NCI-H2171 (cell line): ENCODE measurements around the gene POLR1F.
"Not testable (repeated sequence)": the region's sequence is repeated elsewhere in the genome, so short reads cannot be mapped to it uniquely, and the experiment has no call there.

Experiments
- DNase-seq: peaks from one replicate; lab custom pipeline; 2025; lab: John Stamatoyannopoulos, UW

POLR1F gene

GRCh38 chr7:19708397-19709248 is at the start of gene POLR1F:
POLR1F (minus strand) TSS chr7:19709037; CDS start chr7:19709016, 21 bp downstream.
- DNase-seq: peak; percentile 88

- no peak for DNase-seq
These were observed 45.8 kb upstream of the POLR1F start for GRCh38 chr7:19754521-19755116.

GRCh38 chr7:19752020-19752419 is 43.2 kb upstream of the POLR1F start:
- no peak for DNase-seq

- DNase-seq: no peak
These were observed 40.8 kb upstream of the POLR1F start for GRCh38 chr7:19749658-19750057.

- peak; percentile 2 for DNase-seq
These were observed 39.0 kb upstream of the POLR1F start for GRCh38 chr7:19747740-19748339.

GRCh38 chr7:19744075-19744474 is 35.2 kb upstream of the POLR1F start:
- DNase-seq: no peak

- no peak for DNase-seq
These were observed 19.9 kb upstream of the POLR1F start for GRCh38 chr7:19728716-19729115.

- DNase-seq: no peak
These were observed 16.9 kb upstream of the POLR1F start for GRCh38 chr7:19725770-19726169.

GRCh38 chr7:19715499-19715898 is 6.7 kb upstream of the POLR1F start:
- no peak for DNase-seq

GRCh38 chr7:19713676-19714075 is 4.8 kb upstream of the POLR1F start:
- DNase-seq: no peak

- no peak for DNase-seq
These were observed 377 bp upstream of the POLR1F start for GRCh38 chr7:19709249-19709578.

- no peak for DNase-seq
These were observed 1.6 kb downstream of the POLR1F start for GRCh38 chr7:19707240-19707639.

GRCh38 chr7:19705663-19706062 is 3.2 kb downstream of the POLR1F start:
- DNase-seq: no peak

GRCh38 chr7:19701471-19701870 is 7.4 kb downstream of the POLR1F start:
- no peak for DNase-seq

GRCh38 chr7:19700936-19701335 is 7.9 kb downstream of the POLR1F start:
- DNase-seq: no peak

- no peak for DNase-seq
These were observed 10.5 kb downstream of the POLR1F start for GRCh38 chr7:19698331-19698730.

GRCh38 chr7:19696926-19697325 is 11.9 kb downstream of the POLR1F start:
- no peak for DNase-seq

- no peak for DNase-seq
These were observed 16.6 kb downstream of the POLR1F start for GRCh38 chr7:19692111-19692828.

- DNase-seq: no peak
These were observed 18.1 kb downstream of the POLR1F start for GRCh38 chr7:19690736-19691135.

GRCh38 chr7:19689130-19689529 is 19.7 kb downstream of the POLR1F start:
- DNase-seq: not testable (repeated sequence)

- DNase-seq: no peak
These were observed 27.2 kb downstream of the POLR1F start for GRCh38 chr7:19681596-19681995.

GRCh38 chr7:19677180-19677579 is 31.7 kb downstream of the POLR1F start:
- no peak for DNase-seq

GRCh38 chr7:19675816-19676215 is 33.0 kb downstream of the POLR1F start:
- DNase-seq: no peak
